WERI-Rb-1 (cell line): Measurements from ENCODE around the gene RND3.

Experiments
- DNase-seq: peaks from one replicate; pipeline ENCODE4 v3.0.0-alpha.2; 2020
- H3K27ac ChIP-seq: fragments of 250-450 bp; sonication (Bioruptor Pico); 2 replicates; pipeline ENCODE4 v1.5.1; 2020; ENCODE audit warnings: mild to moderate bottlenecking, moderate library complexity
- H3K27me3 ChIP-seq: fragments of 250-450 bp; sonication (Bioruptor Pico); 2 replicates; pipeline ENCODE4 v1.5.1; 2021; ENCODE audit warnings: mild to moderate bottlenecking, low read depth, moderate library complexity; ENCODE audit not compliant: insufficient read depth, severe bottlenecking
- H3K36me3 ChIP-seq: fragments of 250-450 bp; sonication (Bioruptor Pico); 2 replicates; pipeline ENCODE4 v1.5.1; 2020; ENCODE audit warnings: mild to moderate bottlenecking, moderate library complexity
- H3K4me3 ChIP-seq: 2 replicates; pipeline ENCODE4 v1.5.1; 2011; ENCODE audit warnings: low read depth, mild to moderate bottlenecking, control low read depth, low read length
- H3K9me3 ChIP-seq: fragments of 250-450 bp; sonication (Bioruptor Pico); 2 replicates; pipeline ENCODE4 v1.5.1; 2021; ENCODE audit warnings: mild to moderate bottlenecking, moderate library complexity; ENCODE audit not compliant: severe bottlenecking
- CTCF ChIP-seq: IDR thresholded peaks from 2 replicates; pipeline ENCODE4 v1.5.1; 2011; ENCODE audit warnings: low read depth, mild to moderate bottlenecking, control low read depth, inconsistent platforms, low read length

Gene RND3

DNA sequence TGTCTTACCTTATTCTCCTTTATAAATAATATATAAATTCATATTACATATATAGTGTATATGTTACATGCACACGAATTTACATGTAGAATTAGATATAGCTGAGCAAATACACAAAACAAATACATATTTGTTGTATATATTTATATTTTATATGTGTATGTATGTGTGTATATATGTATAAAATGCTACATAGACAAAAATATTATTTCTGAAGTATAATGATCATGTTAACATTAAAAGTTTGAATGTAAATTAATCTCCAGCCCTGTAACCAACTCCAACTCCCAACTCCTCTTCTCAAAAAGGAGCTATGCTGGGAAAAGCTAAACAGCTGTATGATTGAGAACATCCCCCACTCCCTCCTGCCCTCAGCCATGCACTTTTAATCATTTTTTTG is 42.7 kb upstream of the RND3 start:
- Histone ChIP-seq H3K4me3 (no peak overlapping the region), H3K27me3 (no peaks in the 10 kb centered on the region), H3K9me3 (no peaks in the 10 kb centered on the region), H3K27ac (no peak overlapping the region), H3K36me3 (no peaks in the 10 kb centered on the region)
- DNase-seq, result no peak
- no peak for TF ChIP-seq CTCF

DNA sequence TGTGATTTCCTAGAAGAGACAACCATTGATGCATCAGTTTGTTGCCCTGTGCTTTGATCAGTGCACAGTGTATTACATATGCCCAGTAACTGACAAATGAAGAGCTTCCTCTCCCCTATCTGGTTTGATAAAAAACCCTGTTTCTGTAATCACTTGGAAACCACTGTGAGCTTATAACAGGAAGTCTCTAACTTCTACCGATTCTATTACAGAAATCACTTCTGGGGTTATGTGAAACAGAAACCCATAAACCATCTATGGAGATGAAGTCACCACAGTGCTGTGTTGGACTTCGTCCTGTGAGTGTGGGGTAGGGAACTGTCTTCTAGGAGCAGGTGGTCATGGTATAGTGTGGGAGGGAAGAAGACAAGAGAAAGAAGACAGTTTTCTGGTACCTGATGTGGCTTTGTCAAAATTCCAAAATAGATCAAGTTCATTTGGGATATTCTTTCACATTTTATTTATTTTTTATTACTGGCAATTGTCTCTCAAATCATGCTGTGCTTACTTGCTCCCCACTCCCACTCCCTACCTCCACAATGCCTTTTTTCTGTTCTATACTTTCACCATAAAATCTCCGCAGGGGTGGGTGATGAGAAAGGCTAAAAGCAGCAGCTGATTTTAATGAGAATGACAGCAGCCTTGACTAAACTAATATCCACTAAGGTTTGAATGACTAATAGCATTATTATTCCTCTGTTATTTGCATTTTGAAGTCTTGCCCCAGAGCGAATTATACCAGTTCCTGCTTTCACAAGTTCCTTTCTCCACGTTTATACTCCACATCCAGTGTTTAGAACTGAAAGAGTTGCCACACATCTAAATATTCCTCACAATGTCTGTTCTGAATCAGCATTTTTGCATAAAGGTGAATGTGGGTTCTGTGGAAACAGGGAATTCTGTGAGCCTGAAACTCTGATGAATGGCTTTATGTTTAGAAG is 41.7 kb upstream of the RND3 start:
- Histone ChIP-seq H3K27me3 (no peaks in the 10 kb centered on the region), H3K9me3 (no peaks in the 10 kb centered on the region), H3K36me3 (no peaks in the 10 kb centered on the region), H3K4me3 (no peak overlapping the region), H3K27ac (no peak overlapping the region)
- TF ChIP-seq CTCF, result no peak
- DNase-seq, result no peak

DNA sequence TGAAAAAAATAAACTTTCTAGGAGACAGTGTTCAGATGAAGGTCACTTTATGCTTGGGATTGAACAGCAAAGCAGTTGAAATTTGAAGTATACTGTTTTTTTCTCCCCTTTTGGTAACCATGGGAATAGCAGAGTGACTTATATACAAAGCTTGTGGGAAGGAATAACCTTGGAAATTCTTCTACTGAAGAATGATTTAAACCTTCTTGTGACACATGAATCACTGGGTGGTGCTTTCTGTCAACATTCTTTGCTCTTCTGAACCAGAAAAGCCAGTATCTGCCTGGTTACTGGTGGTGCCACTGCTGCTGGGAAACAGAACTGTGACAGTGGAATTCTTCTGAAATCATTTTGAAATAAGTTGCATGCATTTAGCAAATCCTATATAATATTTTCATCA is 39.4 kb upstream of the RND3 start:
- no peak overlapping the region for H3K4me3 ChIP-seq

DNA sequence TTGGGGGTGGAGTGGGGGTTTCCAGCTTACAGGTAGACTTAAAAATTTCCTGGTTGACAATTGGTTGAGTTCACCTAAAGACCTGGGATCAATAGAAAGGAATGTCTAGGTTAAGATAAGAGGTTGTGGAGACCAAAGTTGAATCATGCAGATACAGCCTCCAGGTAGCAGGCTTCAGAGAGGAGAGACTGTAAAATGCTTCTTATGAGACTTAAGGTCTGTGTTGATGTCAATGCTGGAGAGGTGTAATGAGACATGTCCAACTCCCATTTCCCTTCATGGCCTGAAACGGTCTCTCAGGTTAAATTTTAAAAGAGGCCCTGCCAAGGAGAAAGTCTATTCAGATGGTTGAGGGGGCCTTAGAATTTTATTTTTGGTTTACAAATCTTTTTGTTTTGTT is 38.5 kb upstream of the RND3 start:
- H3K36me3 ChIP-seq, result no peaks in the 10 kb centered on the region
- no peaks in the 10 kb centered on the region for H3K9me3 ChIP-seq
- no peak for TF ChIP-seq CTCF
- DNase-seq, result no peak
- H3K27ac ChIP-seq, result no peak overlapping the region
- H3K4me3 ChIP-seq, result no peak overlapping the region
- no peaks in the 10 kb centered on the region for H3K27me3 ChIP-seq

More for the DNA sequence above, 39.4 kb upstream of the RND3 start:
- no peaks in the 10 kb centered on the region for H3K9me3 ChIP-seq
- no peak for TF ChIP-seq CTCF
- no peak for DNase-seq
- no peaks in the 10 kb centered on the region for H3K27me3 ChIP-seq
- no peak overlapping the region for H3K27ac ChIP-seq
- no peaks in the 10 kb centered on the region for H3K36me3 ChIP-seq

DNA sequence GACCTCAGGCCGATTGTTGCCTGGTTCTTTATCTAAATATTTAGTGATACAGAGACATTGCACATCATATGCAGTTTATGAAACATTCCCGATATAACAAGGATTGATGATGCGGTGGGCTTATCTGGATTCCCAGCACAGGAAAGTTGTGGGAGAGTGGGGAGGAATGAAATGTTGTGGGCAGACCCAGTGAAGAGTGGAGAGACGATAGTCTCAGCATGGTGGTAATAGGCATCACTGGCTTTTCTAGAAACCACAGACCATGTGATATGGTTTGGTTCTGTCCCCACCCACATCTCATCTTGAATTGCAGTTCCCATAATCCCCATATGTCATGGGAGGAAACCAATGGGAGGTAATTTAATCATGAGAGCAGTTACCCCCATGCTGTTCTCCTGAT is 34.8 kb upstream of the RND3 start:
- Histone ChIP-seq H3K27me3 (no peaks in the 10 kb centered on the region), H3K9me3 (no peaks in the 10 kb centered on the region)

More for the DNA sequence above, 34.8 kb upstream of the RND3 start:
- TF ChIP-seq CTCF, result no peak
- Histone ChIP-seq H3K36me3 (no peaks in the 10 kb centered on the region), H3K4me3 (no peak overlapping the region), H3K27ac (no peak overlapping the region)
- no peak for DNase-seq
